Natural killer cell (primary cell): ENCODE measurements around the gene AJAP1. TPM values are rescaled to one million over a fixed set of nuclear protein-coding genes. Genes with fewer than 3 reads are reported as not detected.

Experiments used
- ATAC-seq, 3 donors: fragments of 150-1000 bp in 2 of 3; fragments of 200-7000 bp in 1 of 3; cut with Tn5 transposase; 1 replicate in 1 of 3; 2 replicates in 2 of 3; pipeline ENCODE4 v1.10.0; 2021; ENCODE audit warnings: mild to moderate bottlenecking in 2 of 3, moderate library complexity in 2 of 3
- DNase-seq, 2 donors: peaks; one replicate each; pipeline versions ENCODE4 v3.0.0 to v3.0.0-alpha.2; 2013 to 2021; ENCODE audit warnings: mixed read lengths in 1 of 2
- H3K27ac ChIP-seq: one replicate; pipeline ENCODE4 v1.5.1; 2013; ENCODE audit warnings: mild to moderate bottlenecking, low read length
- H3K27me3 ChIP-seq: one replicate; pipeline ENCODE4 v1.6.1; 2013; ENCODE audit warnings: low read length; ENCODE audit not compliant: control insufficient read depth, insufficient read depth
- H3K36me3 ChIP-seq: one replicate; pipeline ENCODE4 v1.6.1; 2013; ENCODE audit warnings: low read length; ENCODE audit not compliant: control insufficient read depth, insufficient read depth
- H3K4me1 ChIP-seq: one replicate; pipeline ENCODE4 v1.6.1; 2013; ENCODE audit warnings: low read length; ENCODE audit not compliant: control insufficient read depth, insufficient read depth
- H3K4me3 ChIP-seq: one replicate; pipeline ENCODE4 v1.5.1; 2013; ENCODE audit warnings: low read length
- H3K9me3 ChIP-seq: one replicate; pipeline ENCODE4 v1.6.1; 2013; ENCODE audit warnings: low read length; ENCODE audit not compliant: control insufficient read depth, insufficient read depth
- H3K27ac Mint-ChIP-seq, 2 donors: one replicate each; pipeline ENCODE4 v1.8.0; 2022; ENCODE audit warnings: mild to moderate bottlenecking in 2 of 2, mixed read lengths in 2 of 2, moderate library complexity in 1 of 2
- H3K27me3 Mint-ChIP-seq, 2 donors: one replicate each; pipeline ENCODE4 v1.8.0; 2022; ENCODE audit warnings: low read depth in 2 of 2, mixed read lengths in 2 of 2
- H3K36me3 Mint-ChIP-seq: one replicate; pipeline ENCODE4 v1.8.0; 2022; ENCODE audit warnings: mixed read lengths
- H3K4me1 Mint-ChIP-seq, 2 donors: one replicate each; pipeline ENCODE4 v1.8.0; 2022; ENCODE audit warnings: mixed read lengths in 2 of 2
- H3K4me3 Mint-ChIP-seq: one replicate; pipeline ENCODE4 v1.8.0; 2022; ENCODE audit warnings: mild to moderate bottlenecking, moderate library complexity, mixed read lengths
- H3K9me3 Mint-ChIP-seq, 2 donors: one replicate each; pipeline ENCODE4 v1.8.0; 2022; ENCODE audit warnings: mixed read lengths in 2 of 2
- CTCF ChIP-seq: fragments of 200-600 bp; IDR thresholded peaks from one replicate; pipeline ENCODE4 v1.8.0; 2022; ENCODE audit warnings: antibody characterized with exemption
- WGBS: methylation state at CpG from one replicate; pipeline ENCODE4 v1.1.7; 2013; ENCODE audit warnings: missing lambda C conversion rate; ENCODE audit not compliant: insufficient coverage; 5-methylcytosine and 5-hydroxymethylcytosine counted together
- intact Hi-C: fragments of 100-400 bp; cut with micrococcal nuclease; formaldehyde crosslinking; loops from one replicate; pipeline ENCODE4 v1.14.2; 2022
- total RNA-seq, 4 donors: library from RNA; stranded (reverse); fragments of 120-200 nt in 1 of 4; gene quantifications; one replicate each; pipeline versions ENCODE4 v1.2.3 to v1.2.4, GENCODE V29; 2013 to 2022

Gene AJAP1
- total RNA-seq, 3 donors from 2014 or later (not counting 1 experiment from before 2014, with no cell fraction given), result not detected

GRCh38 chr1:4745560-4745959 lies 91.2 kb downstream of the AJAP1 start:
- no peak for TF ChIP-seq CTCF
- no peaks in the 10 kb centered on the region for H3K9me3 ChIP-seq
- intact Hi-C loops, result no loop called here
- Mint-ChIP-seq H3K36me3 (no peaks in the 10 kb centered on the region), H3K27me3 (no peaks in the 10 kb centered on the region), H3K4me3 (no peak overlapping the region), H3K27ac (no peak overlapping the region), H3K4me1 (no peaks in the 10 kb centered on the region), H3K9me3 (no peaks in the 10 kb centered on the region)
- H3K27me3 ChIP-seq, result no peaks in the 10 kb centered on the region
- no peak for ATAC-seq
- DNase-seq, result no peak
- no peak overlapping the region for H3K27ac ChIP-seq
- H3K36me3 ChIP-seq, result no peaks in the 10 kb centered on the region
- H3K4me3 ChIP-seq, result no peak overlapping the region
- WGBS, result 45% methylated on average over 7 of the region's 7 CpGs
- H3K4me1 ChIP-seq, result no peaks in the 10 kb centered on the region

GRCh38 chr1:4749406-4749805 lies 95.0 kb downstream of the AJAP1 start:
- intact Hi-C loops, result no loop called here
- no peaks in the 10 kb centered on the region for H3K4me1 ChIP-seq
- 89% methylated on average over 11 of the region's 11 CpGs for WGBS
- Mint-ChIP-seq H3K4me1 (no peaks in the 10 kb centered on the region), H3K4me3 (no peak overlapping the region), H3K27ac (no peak overlapping the region), H3K27me3 (no peaks in the 10 kb centered on the region), H3K9me3 (no peaks in the 10 kb centered on the region), H3K36me3 (no peaks in the 10 kb centered on the region)
- H3K9me3 ChIP-seq, result no peaks in the 10 kb centered on the region
- DNase-seq (no peak), ATAC-seq (no peak)
- no peaks in the 10 kb centered on the region for H3K36me3 ChIP-seq
- no peak overlapping the region for H3K4me3 ChIP-seq
- no peak for TF ChIP-seq CTCF
- no peaks in the 10 kb centered on the region for H3K27me3 ChIP-seq
- H3K27ac ChIP-seq, result no peak overlapping the region

GRCh38 chr1:4750177-4750576 lies 95.8 kb downstream of the AJAP1 start:
- Mint-ChIP-seq H3K27me3 (no peaks in the 10 kb centered on the region), H3K27ac (no peak overlapping the region), H3K36me3 (no peaks in the 10 kb centered on the region), H3K4me1 (no peaks in the 10 kb centered on the region), H3K4me3 (no peak overlapping the region), H3K9me3 (no peaks in the 10 kb centered on the region)
- ATAC-seq (no peak), DNase-seq (no peak)
- H3K4me1 ChIP-seq, result no peaks in the 10 kb centered on the region
- no peaks in the 10 kb centered on the region for H3K27me3 ChIP-seq
- H3K27ac ChIP-seq, result no peak overlapping the region
- no peaks in the 10 kb centered on the region for H3K36me3 ChIP-seq
- TF ChIP-seq CTCF, result no peak
- intact Hi-C loops, result no loop called here
- 55% methylated on average over 3 of the region's 3 CpGs for WGBS
- no peak overlapping the region for H3K4me3 ChIP-seq
- no peaks in the 10 kb centered on the region for H3K9me3 ChIP-seq

- Mint-ChIP-seq H3K36me3 (no peaks in the 10 kb centered on the region), H3K27me3 (no peaks in the 10 kb centered on the region), H3K9me3 (no peaks in the 10 kb centered on the region), H3K4me3 (no peak overlapping the region), H3K27ac (no peak overlapping the region), H3K4me1 (no peaks in the 10 kb centered on the region)
- Histone ChIP-seq H3K36me3 (no peaks in the 10 kb centered on the region), H3K27me3 (no peaks in the 10 kb centered on the region), H3K9me3 (no peaks in the 10 kb centered on the region), H3K27ac (no peak overlapping the region), H3K4me1 (no peaks in the 10 kb centered on the region), H3K4me3 (no peak overlapping the region)
- ATAC-seq (no peak), DNase-seq (no peak)
- intact Hi-C loops, result no loop called here
- 65% methylated on average over 4 of the region's 4 CpGs for WGBS
- TF ChIP-seq CTCF, result no peak
Measured at GRCh38 chr1:4752059-4752458, 97.7 kb downstream of the AJAP1 start.
